Stimulated activated CD4-positive, alpha-beta T cell treated with anti-CD3 and anti-CD28 coated beads, Interleukin-1b, Interleukin-23, amount 100 ng/mL, for 24 hours (primary cell): ENCODE results near the gene LTN1.

Experiments
- DNase-seq, 4 experiments: peaks; one replicate each; pipeline ENCODE4 v3.0.0-alpha.2; 2020; ENCODE audit warnings: low read depth in 4 of 4, low spot score in 1 of 4

Gene LTN1

DNA sequence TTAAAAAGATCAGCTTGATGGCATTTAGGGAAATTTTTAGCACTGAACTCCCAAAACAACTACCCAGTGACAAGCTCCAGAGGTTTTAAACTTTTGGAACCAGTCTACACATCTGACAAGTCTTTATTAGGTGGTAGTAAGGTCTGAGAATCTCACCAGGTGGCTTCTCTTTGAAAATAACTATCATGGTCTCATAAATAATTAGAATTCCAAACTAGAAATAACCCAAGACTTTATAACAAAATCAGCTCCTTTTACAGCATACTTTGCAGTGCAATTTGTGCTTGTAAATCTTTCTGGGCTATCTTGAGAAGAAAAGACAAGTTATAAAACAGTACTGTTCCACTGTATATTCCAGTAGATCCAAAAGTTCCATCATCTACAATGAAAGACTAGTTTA lies 108.7 kb downstream of the LTN1 start:
- DNase-seq: no peak

DNA sequence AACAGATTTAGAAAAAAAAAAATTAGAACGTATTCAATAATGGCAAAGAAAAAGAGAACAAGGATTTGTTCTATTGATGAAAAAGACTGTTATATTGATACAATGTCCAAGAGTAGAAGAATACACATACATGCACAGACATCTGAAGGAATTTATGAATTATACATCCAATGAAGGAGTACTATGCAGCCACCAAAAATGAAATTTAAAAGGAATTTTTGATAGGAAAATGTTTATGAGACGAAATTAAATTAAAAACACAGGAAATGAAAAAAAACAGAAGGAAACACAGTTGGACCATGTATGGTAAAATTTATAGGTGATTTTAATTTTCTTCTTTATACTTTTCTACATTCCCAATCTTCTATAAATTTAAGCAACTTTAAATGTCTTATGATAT lies 110.3 kb downstream of the LTN1 start:
- no peak for DNase-seq
